Measurements from ENCODE around the gene PHC1.

Gene PHC1

DNA sequence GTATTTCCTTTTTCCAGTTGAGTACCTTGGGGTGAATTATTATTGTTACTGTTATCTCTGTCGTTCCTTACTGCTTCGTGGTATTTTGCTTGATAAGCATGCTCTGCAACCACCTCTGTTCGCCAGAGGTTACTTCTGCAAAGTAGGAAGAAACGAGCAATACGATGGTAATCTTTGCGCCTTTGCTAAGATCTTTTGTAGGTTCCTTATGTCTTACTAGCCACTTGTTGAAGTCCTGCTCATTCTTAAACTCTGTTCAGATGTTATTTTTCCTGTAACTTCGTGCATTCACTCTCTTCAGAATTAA, 35.9 kb downstream of the PHC1 start:
- DNase-seq (ENCODE audit: low spot score) = no peak

DNA sequence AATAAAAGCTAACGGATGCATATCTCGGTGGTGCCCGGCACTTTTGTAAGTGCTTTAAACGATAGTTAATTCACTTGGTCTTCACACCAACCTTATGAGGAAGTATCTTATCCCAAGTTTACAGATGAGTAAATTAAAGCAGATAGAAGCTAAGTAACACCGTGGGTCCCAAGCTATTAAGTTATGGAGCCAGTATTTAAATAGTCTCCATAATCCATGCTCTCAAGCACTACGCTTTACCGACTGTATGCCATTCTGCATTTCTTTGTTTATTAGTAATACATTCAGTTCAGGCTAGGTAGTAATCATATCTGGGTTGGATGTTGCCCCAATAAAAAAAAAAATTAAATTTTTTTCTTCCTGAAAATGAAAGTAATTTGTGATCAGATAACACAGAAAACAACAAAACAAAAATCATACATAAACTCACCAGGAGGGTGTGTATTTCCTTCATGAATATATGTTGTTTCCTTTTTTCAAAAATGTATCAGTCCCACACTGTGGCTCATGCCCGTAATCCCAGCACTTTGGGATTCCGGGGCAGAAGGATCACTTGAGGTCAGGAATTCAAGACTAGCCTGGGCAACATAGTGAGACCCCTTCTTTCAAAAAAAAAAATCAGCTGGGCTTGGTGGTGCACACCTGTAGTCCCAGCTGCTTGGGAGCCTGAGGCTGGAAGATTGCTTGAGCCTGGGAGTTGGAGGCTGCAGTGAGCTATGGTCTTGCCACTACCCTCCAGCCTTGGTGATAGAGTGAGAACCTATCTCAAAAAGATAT, 36.6 kb downstream of the PHC1 start:
- DNase-seq (ENCODE audit: low spot score) = peak; percentile 19

DNA sequence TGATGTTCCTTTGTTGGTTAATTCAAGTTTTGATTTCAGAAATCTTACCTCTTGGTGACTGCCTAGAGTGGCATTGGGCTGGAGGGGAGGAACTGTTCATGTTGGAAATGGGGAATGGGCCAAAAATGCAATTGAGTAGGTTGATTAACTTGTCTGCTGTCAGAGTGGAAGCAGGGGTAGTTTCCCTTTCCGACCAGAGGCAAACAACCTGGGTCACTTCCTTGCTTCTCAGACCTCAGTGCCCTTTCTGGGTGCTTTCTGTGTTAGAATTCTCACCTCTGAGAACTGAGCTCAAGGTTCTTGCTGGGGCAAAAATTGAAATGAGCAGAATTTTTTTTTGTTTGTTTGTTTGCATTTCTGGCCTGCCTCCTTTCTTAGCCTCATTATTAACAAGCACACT, 37.4 kb downstream of the PHC1 start:
- no peak for DNase-seq (ENCODE audit: low spot score)

DNA sequence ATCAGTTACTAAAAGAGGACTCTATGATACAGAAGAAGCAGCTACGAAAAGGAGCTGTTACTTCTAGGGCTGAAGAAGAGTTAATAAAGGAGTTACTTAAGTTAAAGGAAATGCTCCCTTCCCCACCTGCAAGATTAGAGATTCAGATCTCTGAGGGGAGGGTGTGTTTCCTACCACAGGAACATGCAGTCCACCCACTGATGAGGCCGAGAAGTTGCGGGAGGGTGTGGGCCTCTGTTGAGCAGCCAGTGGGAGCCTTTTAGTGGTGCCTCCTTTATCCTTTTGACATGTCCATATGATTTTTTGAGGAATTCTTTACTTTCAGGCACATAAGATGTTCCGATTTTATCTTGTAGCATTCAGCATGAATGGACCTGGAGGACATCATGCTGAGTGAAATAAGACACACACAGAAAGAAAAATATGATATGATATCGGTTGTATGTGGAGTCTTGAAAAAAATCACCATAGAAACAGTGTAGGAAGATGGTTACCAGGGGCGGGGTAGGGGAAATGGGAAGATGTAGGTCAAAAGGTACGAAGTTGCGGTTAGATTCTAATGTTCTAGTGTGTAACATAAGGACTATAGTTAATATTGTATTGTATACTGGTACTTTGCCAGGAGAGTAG, 39.6 kb downstream of the PHC1 start:
- no peak for DNase-seq (ENCODE audit: low spot score)

DNA sequence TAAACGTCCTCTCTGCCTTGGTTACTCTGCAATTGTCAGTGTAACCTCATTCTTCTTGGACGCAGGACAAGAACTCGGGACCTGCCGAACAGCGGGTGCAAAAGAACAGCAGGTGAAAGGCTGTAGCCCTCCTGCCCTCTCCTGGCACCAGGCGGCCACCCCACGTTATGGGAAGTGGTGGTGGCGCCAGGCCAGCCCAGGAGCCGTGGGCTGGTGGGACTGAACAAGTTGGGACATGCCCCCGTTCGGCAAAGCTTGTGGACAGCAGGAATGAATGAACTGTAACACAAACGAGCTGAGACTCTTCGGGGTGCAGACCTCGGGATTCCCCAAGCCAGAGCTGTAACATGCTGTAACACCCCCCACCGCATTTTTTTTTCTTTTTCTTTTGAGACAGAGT, 41.8 kb downstream of the PHC1 start:
- no peak for DNase-seq (ENCODE audit: low spot score)

DNA sequence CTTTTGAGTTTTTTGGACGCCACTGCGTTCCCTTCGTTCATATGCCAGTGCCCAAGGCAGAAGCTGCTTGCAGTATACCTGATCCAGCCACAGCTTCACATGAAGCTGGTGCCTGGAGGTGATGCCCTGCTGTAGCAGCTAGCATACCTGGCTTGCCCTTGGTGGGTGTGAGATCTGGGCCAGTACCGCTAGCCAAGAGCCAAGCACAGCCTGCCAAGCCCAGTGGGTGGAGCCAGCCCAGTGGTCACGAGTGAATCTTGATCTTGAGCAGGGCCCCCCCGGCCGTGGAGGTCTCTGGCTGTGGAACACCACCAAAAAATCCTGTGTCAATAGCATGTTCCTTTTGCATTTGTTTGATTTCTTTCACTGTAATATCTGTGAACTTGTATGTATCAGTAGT, 42.5 kb downstream of the PHC1 start:
- DNase-seq (ENCODE audit: low spot score) = no peak

DNA sequence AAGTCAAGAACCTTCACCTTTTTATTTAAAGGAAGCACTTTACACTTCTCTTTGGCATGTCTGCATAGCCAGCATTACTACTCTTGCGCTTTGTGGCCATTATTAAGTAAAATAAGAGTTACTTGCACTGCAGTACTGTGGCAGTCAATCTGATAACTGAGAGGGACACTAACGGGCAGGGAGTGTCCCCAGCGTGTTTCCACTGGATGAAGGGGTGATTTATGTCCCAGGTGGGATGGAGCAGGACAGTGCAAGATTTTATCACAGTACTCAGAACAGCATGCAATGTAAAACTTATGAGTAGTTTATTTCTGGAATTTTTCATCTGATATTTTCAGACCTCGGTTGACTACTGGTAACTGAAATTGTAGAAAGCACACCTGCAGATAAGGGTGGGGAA, 43.3 kb downstream of the PHC1 start:
- DNase-seq (ENCODE audit: low spot score) = no peak

DNA sequence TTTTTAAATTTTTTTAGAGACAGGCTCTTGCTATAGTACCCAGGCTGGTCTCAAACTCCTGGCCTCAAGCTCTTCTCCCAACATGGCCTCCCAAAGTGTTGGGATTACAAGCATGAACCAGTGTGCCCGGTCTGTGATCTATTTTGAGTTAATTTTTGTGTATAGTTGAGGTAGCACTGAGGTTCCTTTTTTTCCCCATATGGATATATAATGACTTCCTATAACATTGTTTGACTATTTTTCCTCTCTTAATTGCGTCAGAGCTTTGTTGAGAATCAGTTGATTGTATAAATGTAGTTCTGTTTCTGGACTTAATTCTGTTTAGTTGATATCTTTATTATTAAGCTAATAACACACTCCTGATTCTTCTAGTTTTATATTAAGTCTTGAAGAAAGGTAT, 43.8 kb downstream of the PHC1 start:
- DNase-seq (ENCODE audit: low spot score) = no peak

DNA sequence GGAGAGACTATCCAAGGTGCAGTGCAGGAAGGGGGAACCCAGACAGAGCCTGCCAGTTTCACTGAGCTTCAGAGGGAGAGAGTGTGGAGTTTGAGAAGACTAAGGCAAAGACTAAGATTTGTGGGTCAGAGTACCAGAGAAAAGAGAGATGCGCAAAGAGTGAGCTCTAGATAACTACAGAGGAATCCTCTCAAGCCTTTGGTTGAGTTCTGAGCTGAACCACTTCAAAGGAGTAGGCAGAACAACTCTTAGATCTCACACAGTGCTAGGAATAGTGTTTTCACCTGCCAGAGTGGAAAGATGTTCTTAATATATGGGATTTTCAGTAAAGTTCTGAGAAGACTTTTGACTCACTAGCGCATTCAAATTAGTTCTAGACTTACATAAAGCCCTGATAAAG, 45.9 kb downstream of the PHC1 start:
- no peak for DNase-seq (ENCODE audit: low spot score)

DNA sequence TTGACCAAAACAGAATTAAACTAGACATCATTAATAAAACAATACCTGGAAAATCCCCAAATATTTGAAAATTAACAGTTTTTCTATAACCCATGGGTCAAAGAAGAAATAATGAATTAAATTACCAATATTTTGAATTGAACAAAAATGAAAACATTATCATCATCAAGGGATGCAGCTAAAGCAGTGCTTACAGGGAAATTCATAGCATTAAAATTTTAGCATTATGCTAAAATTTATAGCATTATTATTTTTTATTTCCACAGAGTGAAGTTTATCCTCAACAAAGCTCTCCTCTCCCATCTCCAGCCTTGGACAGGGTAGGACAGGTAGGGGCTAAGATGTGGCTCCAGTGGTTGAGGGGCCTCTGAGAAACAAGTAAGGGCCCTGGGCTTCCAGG, 54.5 kb downstream of the PHC1 start:
- no peak for DNase-seq (ENCODE audit: low spot score)

DNA sequence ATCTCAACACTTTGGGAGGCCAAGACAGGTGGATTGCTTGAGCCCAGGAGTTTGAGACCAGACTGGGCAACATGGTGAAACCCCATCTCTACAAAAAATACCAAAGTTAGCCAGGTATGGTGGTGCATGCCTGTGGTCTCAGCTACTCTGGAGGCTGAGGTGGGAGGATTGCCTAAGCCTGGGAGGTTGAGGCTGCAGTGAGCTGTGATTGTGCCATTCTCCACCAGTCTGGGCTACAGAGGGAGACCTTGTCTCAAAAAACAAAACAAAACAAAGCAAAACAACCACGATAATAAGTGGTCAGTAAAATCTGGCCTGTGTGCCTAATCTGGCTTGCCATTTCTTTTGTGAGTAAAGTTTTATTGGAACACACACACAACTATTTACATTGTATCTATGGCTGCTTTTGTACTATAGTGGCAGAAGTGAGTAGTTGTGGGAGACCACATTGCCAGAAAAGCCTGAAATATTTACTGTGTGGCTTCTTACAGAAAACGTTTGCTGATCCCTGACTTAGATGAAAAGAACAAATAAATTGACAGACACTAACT, 55.6 kb downstream of the PHC1 start:
- DNase-seq (ENCODE audit: low spot score) = no peak

DNA sequence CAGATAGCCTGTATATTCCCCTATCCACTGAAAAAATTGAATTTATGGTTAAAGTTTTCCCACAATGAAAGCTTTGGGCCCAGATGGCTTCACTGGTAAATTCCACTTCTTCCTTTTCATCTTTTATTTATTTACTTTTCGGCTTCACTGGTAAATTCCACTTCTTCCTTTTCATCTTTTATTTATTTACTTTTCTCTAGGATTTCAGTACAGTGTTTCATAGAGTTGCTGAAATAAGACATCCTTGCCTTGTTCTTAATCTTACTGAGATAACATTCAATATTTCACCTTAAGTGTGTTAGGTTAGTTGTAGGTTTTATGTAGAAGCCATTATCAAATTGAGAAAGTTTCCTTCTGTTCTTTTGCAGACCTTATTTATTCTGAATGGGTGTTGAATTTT, 56.1 kb downstream of the PHC1 start:
- DNase-seq (ENCODE audit: low spot score) = no peak

DNA sequence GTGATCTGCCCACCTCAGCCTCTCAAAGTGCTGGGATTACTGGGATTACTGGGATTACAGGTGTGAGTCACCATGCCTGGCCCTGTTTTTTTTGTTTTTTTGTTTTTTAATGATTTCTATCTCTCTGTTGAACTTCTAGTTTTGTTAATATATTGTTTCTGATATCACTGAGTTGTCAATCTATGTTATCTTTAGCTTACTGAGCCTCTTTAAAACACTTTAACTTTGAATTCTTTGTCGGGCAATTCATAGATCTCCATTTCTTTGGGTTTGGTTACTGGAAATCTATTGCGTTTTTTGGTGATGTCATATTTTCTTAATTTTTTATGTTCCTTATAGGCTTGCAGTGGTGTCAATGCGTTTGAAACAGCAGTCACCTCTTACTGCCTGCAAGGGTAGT, 65.8 kb downstream of the PHC1 start:
- no peak for DNase-seq (ENCODE audit: low spot score)

DNA sequence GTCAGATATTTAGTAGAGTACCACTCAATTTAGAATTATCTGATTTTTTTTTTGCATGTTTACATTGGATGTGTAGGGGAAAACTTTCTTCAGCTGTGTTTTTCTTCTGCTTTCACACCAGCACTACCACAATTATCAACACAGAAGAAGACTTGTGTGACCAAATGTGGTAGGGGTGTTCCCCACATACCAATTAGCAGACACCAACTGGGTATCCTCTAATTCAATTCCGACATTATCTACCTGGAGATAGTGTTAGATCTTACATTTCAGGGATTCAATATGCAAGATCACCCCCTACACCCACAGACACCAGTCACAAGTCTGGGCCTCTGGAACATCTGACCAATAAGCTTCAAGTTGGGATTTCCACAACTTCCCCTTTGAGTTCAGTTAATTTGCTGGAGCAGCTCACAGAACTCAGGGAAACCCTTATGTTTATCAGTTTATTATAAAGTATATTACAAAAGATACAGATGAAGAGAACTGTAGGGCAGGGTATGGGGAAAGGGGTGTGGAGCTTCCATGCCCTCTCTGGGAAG, 71.0 kb downstream of the PHC1 start:
- DNase-seq (ENCODE audit: low spot score) = no peak

DNA sequence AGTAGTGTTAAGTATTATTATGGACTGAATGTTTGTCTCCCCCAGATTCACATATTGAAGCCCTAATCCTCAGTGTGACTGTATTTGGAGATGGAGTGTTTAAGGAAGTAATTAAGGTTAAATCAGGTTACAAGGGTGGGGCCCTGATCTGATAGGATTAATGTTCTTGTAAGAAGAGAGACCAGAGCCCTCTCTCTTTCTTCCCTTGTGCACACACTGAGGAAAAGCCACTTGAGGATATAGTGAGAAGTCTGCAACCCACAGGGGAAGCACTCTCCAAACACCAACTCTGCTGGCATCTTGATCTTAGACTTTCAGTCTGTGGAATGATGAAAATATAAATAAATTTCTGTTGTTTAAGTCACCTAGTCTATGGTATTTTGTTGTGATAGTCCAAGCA, 72.9 kb downstream of the PHC1 start:
- DNase-seq (ENCODE audit: low spot score) = no peak

DNA sequence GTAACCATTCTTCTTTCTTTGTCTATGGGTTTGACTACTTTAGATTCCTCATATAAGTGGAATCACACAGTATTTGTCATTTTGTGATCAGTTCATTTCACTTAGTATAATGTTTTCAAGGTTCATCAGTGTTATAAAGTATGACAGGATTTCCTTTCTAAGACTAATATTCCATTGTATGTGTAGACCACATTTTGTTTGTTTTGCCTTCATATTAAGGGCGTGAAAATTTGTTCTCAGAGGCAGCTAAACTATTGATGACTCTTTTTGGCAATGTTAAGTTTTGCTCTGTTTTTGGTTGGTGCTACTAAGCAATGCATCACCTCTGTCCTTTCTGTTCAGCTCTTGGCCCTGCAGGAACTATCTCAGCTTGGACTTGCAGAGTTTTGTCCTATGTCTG, 73.4 kb downstream of the PHC1 start:
- DNase-seq (ENCODE audit: low spot score) = no peak

DNA sequence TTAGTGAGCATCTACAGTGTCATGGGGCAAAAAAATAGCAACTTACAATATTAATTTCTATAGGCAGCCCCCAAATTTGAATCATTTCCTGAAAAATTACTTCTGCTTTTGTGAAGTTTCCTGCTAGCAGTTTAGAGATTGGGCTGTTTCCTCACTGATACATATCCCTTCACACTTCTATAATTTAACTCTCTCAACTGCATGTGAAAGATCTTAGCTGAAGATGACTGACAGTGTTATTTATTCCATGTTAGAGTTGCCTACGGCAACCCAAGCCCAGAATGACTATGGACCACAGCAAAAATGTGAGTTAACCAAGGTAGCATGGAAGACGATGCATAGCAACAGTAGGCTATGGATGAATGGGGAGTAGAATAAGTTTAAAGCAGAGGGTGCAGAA, 75.1 kb downstream of the PHC1 start, which contains the start of gene KLRG1:
TSS of gene KLRG1 (plus strand) at position 134 of the 400 bp plus-strand sequence. CDS start at position 224, 90 bp downstream.
- no peak for DNase-seq (ENCODE audit: low spot score)

All from COLO829 (cell line).